SK-N-SH (cell line): ENCODE measurements around the gene ZCCHC3. TPM values are rescaled to one million over a fixed set of nuclear protein-coding genes. Genes with fewer than 3 reads are reported as not detected.

Experiments used
- CTCF ChIA-PET: fragments of 300-600, 350-600 bp; formaldehyde crosslinking; extraction: SDS; loops from one replicate; lab custom pipeline; 2021; lab: Yijun Ruan, JAX
- POLR2A ChIA-PET: fragments of 350-600 bp; sonication (Branson Sonifier 250); formaldehyde crosslinking; extraction: SDS; loops from one replicate; lab custom pipeline; 2020; ENCODE audit warnings: antibody characterized with exemption, inconsistent platforms; lab: Yijun Ruan, JAX
- DNase-seq: peaks from one replicate; pipeline ENCODE4 v3.0.0; 2012
- H2AFZ ChIP-seq: fragments of 200-600 bp; sonication (generic); 2 replicates; pipeline ENCODE4 v1.8.1; 2016; ENCODE audit warnings: antibody characterized with exemption, mild to moderate bottlenecking, low read depth
- H3F3A ChIP-seq: fragments of 200-600 bp; sonication (generic); replicated peaks from 2 replicates; pipeline ENCODE3; 2016; ENCODE audit warnings: antibody characterized with exemption, mild to moderate bottlenecking; ENCODE audit not compliant: insufficient read depth
- H3K27ac ChIP-seq, 2 experiments: fragments of 200-500 bp in 1 of 2; fragments of 200-600 bp in 1 of 2; sonication (Bioruptor generic) in 1 of 2; sonication (generic), shearing (Covaris generic) in 1 of 2; 2 replicates each; pipeline versions ENCODE4 v1.5.1 to v1.6.1; 2014 to 2016; ENCODE audit warnings: low read depth in 2 of 2, inconsistent platforms in 1 of 2, low read length in 1 of 2, mild to moderate bottlenecking in 1 of 2, mixed read lengths in 1 of 2
- H3K27me3 ChIP-seq: fragments of 200-600 bp; sonication (generic), shearing (Covaris generic); 2 replicates; pipeline ENCODE4 v1.6.1; 2016; ENCODE audit warnings: mixed run types; ENCODE audit not compliant: insufficient read depth
- H3K36me3 ChIP-seq, 2 experiments: fragments of 200-500 bp in 1 of 2; fragments of 200-600 bp in 1 of 2; sonication (Bioruptor generic) in 1 of 2; sonication (generic) in 1 of 2; replicated peaks in 1 of 2; 2 replicates each; pipeline versions ENCODE3 to v1.5.1; 2014 to 2016; ENCODE audit warnings: low read length in 1 of 2, mild to moderate bottlenecking in 1 of 2; ENCODE audit not compliant: insufficient read depth in 2 of 2, control insufficient read depth in 1 of 2
- H3K4me1 ChIP-seq, 2 experiments: fragments of 200-500 bp in 1 of 2; fragments of 200-600 bp in 1 of 2; sonication (Bioruptor generic) in 1 of 2; sonication (generic), shearing (Covaris generic) in 1 of 2; 2 replicates each; pipeline versions ENCODE4 v1.5.1 to v1.6.1; 2014 to 2016; ENCODE audit warnings: low read depth in 1 of 2, low read length in 1 of 2, mixed run types in 1 of 2; ENCODE audit not compliant: insufficient read depth in 2 of 2, control insufficient read depth in 1 of 2
- H3K4me2 ChIP-seq: fragments of 200-600 bp; sonication (generic), shearing (Covaris generic); 2 replicates; pipeline ENCODE4 v1.6.1; 2017; ENCODE audit warnings: mixed run types
- H3K4me3 ChIP-seq, 2 experiments: fragments of 200-500 bp in 1 of 2; fragments of 200-600 bp in 1 of 2; sonication (Bioruptor generic) in 1 of 2; sonication (generic), shearing (Covaris generic) in 1 of 2; 2 replicates each; pipeline versions ENCODE4 v1.5.1 to v1.8.1; 2014 to 2016; ENCODE audit warnings: low read depth in 2 of 2, inconsistent platforms in 1 of 2, low read length in 1 of 2, mild to moderate bottlenecking in 1 of 2, mixed read lengths in 1 of 2, moderate library complexity in 1 of 2
- H3K79me2 ChIP-seq: fragments of 200-600 bp; sonication (generic); 2 replicates; pipeline ENCODE4 v1.8.1; 2017; ENCODE audit warnings: mild to moderate bottlenecking; ENCODE audit not compliant: insufficient read depth
- H3K9ac ChIP-seq: fragments of 200-600 bp; sonication (generic); 2 replicates; pipeline ENCODE4 v1.6.1; 2017; ENCODE audit warnings: mixed run types
- H3K9me2 ChIP-seq: fragments of 200-600 bp; sonication (generic); 2 replicates; pipeline ENCODE4 v1.6.1; 2017; ENCODE audit warnings: mixed run types
- H3K9me3 ChIP-seq: fragments of 200-600 bp; sonication (generic); 2 replicates; pipeline ENCODE4 v1.6.1; 2017; ENCODE audit warnings: mixed run types, mild to moderate bottlenecking, moderate library complexity
- H4K20me1 ChIP-seq: fragments of 200-600 bp; sonication (generic); 2 replicates; pipeline ENCODE4 v1.6.1; 2017; ENCODE audit warnings: mild to moderate bottlenecking, mixed run types; ENCODE audit not compliant: insufficient read depth
- EP300 ChIP-seq, 2 experiments: IDR thresholded peaks; 2 replicates each; pipeline versions ENCODE4 v1.4.0 to v1.6.1; 2012; ENCODE audit warnings: borderline replicate concordance in 1 of 2, low read depth in 1 of 2, low read length in 1 of 2
- IRF3 ChIP-seq: fragments of 150-350 bp; IDR thresholded peaks from 2 replicates; pipeline ENCODE4 v1.6.1; 2016; ENCODE audit warnings: mild to moderate bottlenecking, low read depth, low read length
- MEF2A ChIP-seq: IDR thresholded peaks from 2 replicates; pipeline ENCODE4 v1.4.0; 2012; ENCODE audit warnings: low read depth, borderline replicate concordance
- RXRA ChIP-seq: IDR thresholded peaks from 2 replicates; pipeline ENCODE4 v1.4.0; 2012; ENCODE audit warnings: low read depth, mild to moderate bottlenecking, borderline replicate concordance
- TCF12 ChIP-seq: IDR thresholded peaks from 2 replicates; pipeline ENCODE4 v1.4.0; 2012
- USF1 ChIP-seq: IDR thresholded peaks from 2 replicates; pipeline ENCODE4 v1.4.0; 2012; ENCODE audit warnings: low read depth, borderline replicate concordance
- WGBS: methylation state at CpG from one replicate; pipeline ENCODE4 v1.1.6; 2017; ENCODE audit warnings: low lambda C conversion rate; 5-methylcytosine and 5-hydroxymethylcytosine counted together
- polyA plus RNA-seq, 3 experiments: library from polyadenylated mRNA; depleted of rRNA; stranded (reverse); fragments of >200 nt; gene quantifications; 2 replicates each; pipeline ENCODE4 v1.2.3, GENCODE V29; 2012

The ZCCHC3 gene
- polyA plus RNA-seq, 1 of the 3 experiments (the other 2 are of a cell fraction) = 9.5 TPM

DNA sequence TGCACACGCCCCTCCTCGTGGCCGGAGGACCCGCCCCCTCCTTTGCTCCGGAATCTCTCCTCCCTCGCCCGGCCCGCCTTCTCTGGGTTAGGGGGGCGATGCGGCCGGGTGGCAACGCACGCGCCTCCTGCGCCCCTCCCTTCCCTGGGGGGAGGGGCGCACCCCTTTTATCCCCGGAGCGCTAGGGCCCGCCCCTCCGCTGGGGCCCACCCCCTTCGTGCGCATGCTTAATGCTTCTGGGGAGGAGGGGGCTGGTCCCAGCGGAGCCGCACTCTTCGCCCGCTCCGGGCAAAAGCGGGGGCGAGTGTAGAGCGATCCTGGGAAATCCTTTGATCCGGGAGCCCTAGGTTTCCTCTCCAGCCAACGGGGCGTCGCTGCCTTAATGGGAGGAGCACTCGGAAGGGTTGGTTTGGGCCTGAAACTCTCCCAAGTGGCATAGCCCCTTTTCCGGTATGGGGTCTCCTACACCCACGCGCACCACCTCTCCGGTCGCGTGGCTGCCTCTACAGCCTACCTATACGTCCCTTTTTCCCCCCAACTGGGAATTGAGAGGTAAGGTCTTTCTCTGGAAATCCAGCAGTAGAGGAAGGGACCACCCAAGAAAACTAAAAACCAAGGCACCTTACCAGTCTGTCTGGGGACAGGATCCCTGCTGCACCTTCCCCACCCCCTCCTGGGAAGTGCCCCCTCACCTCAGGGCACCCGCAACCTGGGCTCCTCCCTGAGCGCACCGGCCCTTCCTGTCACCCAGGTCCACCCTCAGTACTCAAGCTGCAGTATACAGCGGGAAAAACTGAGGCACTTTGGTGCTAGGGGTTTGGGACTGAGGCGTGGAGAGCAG lies 30.0 kb downstream of the ZCCHC3 start (continued):
- TF ChIP-seq EP300 (IDR thresholded peaks at IDR 0.05; ENCODE audit: borderline replicate concordance in 1 of 2, low read depth in 1 of 2, low read length in 1 of 2) (peak in 1 of 2 experiments; percentile 39; a peak in 2 of 4 replicates), MEF2A (no peak), RXRA (no peak), IRF3 (no peak)

- WGBS = 63% methylated on average over 24 of the region's 31 CpGs
- H3K4me3 ChIP-seq = peak overlapping the region; percentile 93 to 98
- peaks cover 7 to 18% of the 10 kb centered on the region in 2 experiments for H3K36me3 ChIP-seq
- H3K27me3 ChIP-seq = no peaks in the 10 kb centered on the region
- H3K9me3 ChIP-seq = no peaks in the 10 kb centered on the region
- peaks cover 28 to 33% of the 10 kb centered on the region in 2 experiments; a peak in 3 of 4 replicates for H3K4me1 ChIP-seq
- no peaks in the 10 kb centered on the region for H3K9me2 ChIP-seq
- peak overlapping the region; percentile 86 for H3K9ac ChIP-seq
- H4K20me1 ChIP-seq = peaks cover 46% of the 10 kb centered on the region
- no peak for TF ChIP-seq TCF12
- no peak for TF ChIP-seq USF1
- TF ChIP-seq, all 33 proteins: peak for 0
- H3K4me2 ChIP-seq = peak overlapping the region; percentile 99
- H3K27ac ChIP-seq = peak overlapping the region; percentile 18 to 54; a peak in 2 of 4 replicates
- POLR2A ChIA-PET = interaction anchor here (4.7 kb wide), 1 partner anchor 18 kb away, joined by 39 read pairs; the partner anchor contains the start of gene NRSN2
- peaks cover 37% of the 10 kb centered on the region for H3K79me2 ChIP-seq
- CTCF ChIA-PET = interaction anchor here (1.0 to 5.9 kb wide), 4 partner anchors 18 to 120 kb away, joined by 3 to 65 read pairs (median 8); partner anchors contain the start of gene NRSN2
- no peak overlapping the region for H2AFZ ChIP-seq
- peaks cover 34% of the 10 kb centered on the region for H3F3A ChIP-seq
- no peak for DNase-seq
Observed at GRCh38 chr20:328027-328974, 30.9 kb downstream of the ZCCHC3 start.
